H1 (cell line): ENCODE results near the gene MRPL17. TPM values are rescaled to one million over a fixed set of nuclear protein-coding genes. Genes with fewer than 3 reads are reported as not detected.

Experiments used
- CTCF ChIA-PET: fragments of 300-600 bp; sonication (Branson Sonifier 250); formaldehyde crosslinking; loops from one replicate; lab custom pipeline; 2021; ENCODE audit not compliant: partially characterized antibody; lab: Charles Lee
- POLR2A ChIA-PET: fragments of 300-600 bp; sonication (Branson Sonifier 250); formaldehyde crosslinking; loops from one replicate; lab custom pipeline; 2021; ENCODE audit warnings: inconsistent platforms; ENCODE audit not compliant: partially characterized antibody; lab: Charles Lee
- DNase-seq, 2 experiments: peaks; one replicate each; pipeline versions ENCODE4 v3.0.0 to v3.0.0-alpha.2; 2010 to 2022; ENCODE audit warnings: low spot score in 2 of 2, low read depth in 1 of 2, mixed read lengths in 1 of 2
- FAIRE-seq: peaks from 2 replicates; lab custom pipeline; 2011; peaks lifted over from hg19 to GRCh38; lab: Jason Lieb, UNC
- H2AFZ ChIP-seq: 2 replicates; pipeline ENCODE4 v1.8.1; 2012; ENCODE audit warnings: low read length, inconsistent platforms
- H2AK5ac ChIP-seq: 2 replicates; pipeline ENCODE4 v1.6.1; 2013; ENCODE audit warnings: low read depth, low read length
- H2BK120ac ChIP-seq: replicated peaks from 2 replicates; pipeline ENCODE3; 2013; ENCODE audit warnings: low read depth, low read length, inconsistent platforms
- H2BK12ac ChIP-seq: 2 replicates; pipeline ENCODE4 v1.6.1; 2013; ENCODE audit warnings: low read depth, low read length
- H2BK15ac ChIP-seq: 2 replicates; pipeline ENCODE4 v1.6.1; 2013; ENCODE audit warnings: low read length
- H2BK20ac ChIP-seq: 2 replicates; pipeline ENCODE4 v1.6.1; 2013; ENCODE audit warnings: low read length
- H2BK5ac ChIP-seq: 2 replicates; pipeline ENCODE4 v1.6.1; 2013; ENCODE audit warnings: low read depth, low read length
- H3K14ac ChIP-seq: 2 replicates; pipeline ENCODE4 v1.6.1; 2013; ENCODE audit warnings: inconsistent platforms; ENCODE audit not compliant: insufficient read length
- H3K18ac ChIP-seq: 2 replicates; pipeline ENCODE4 v1.6.1; 2013; ENCODE audit warnings: low read length; ENCODE audit errors: extremely low read depth
- H3K23ac ChIP-seq: 2 replicates; pipeline ENCODE4 v1.6.1; 2013; ENCODE audit warnings: inconsistent platforms; ENCODE audit not compliant: insufficient read length
- H3K23me2 ChIP-seq: 2 replicates; pipeline ENCODE4 v1.6.1; 2013; ENCODE audit warnings: low read depth, low read length
- H3K27ac ChIP-seq: 2 replicates; pipeline ENCODE4 v1.6.1; 2011; ENCODE audit warnings: low read depth, low read length, inconsistent platforms
- H3K27me3 ChIP-seq, 4 experiments: replicated peaks in 1 of 4; 1 replicate in 1 of 4; 2 replicates in 3 of 4; pipeline versions ENCODE4 v1.6.1 to v1.8.1; 2011 to 2013; ENCODE audit warnings: low read length in 3 of 4, mild to moderate bottlenecking in 3 of 4, inconsistent platforms in 2 of 4, mixed read lengths in 2 of 4, moderate library complexity in 1 of 4; ENCODE audit not compliant: control insufficient read depth in 3 of 4, insufficient read depth in 3 of 4; ENCODE audit errors: extremely low read depth in 1 of 4
- H3K36me3 ChIP-seq, 4 experiments: 2 replicates each; pipeline versions ENCODE4 v1.6.1 to v1.8.1; 2011 to 2013; ENCODE audit warnings: mild to moderate bottlenecking in 4 of 4, low read length in 3 of 4, moderate library complexity in 2 of 4, control low read depth in 1 of 4, inconsistent platforms in 1 of 4; ENCODE audit not compliant: insufficient read depth in 4 of 4, control insufficient read depth in 2 of 4
- H3K4ac ChIP-seq: replicated peaks from 2 replicates; pipeline ENCODE3; 2013; ENCODE audit warnings: low read length, low read depth, mixed read lengths, inconsistent platforms; ENCODE audit not compliant: insufficient read length
- H3K4me1 ChIP-seq, 4 experiments: replicated peaks in 1 of 4; 1 replicate in 1 of 4; 2 replicates in 3 of 4; pipeline versions ENCODE4 v1.6.1 to v1.8.1; 2011 to 2013; ENCODE audit warnings: low read length in 3 of 4, inconsistent platforms in 2 of 4, mixed read lengths in 1 of 4; ENCODE audit not compliant: insufficient read depth in 4 of 4, control insufficient read depth in 3 of 4
- H3K4me2 ChIP-seq, 2 experiments: 2 replicates each; pipeline versions ENCODE4 v1.6.1 to v1.8.1; 2011 to 2013; ENCODE audit warnings: low read depth in 2 of 2, low read length in 2 of 2, control low read depth in 1 of 2, inconsistent platforms in 1 of 2, mild to moderate bottlenecking in 1 of 2; ENCODE audit not compliant: insufficient read depth in 1 of 2
- H3K4me3 ChIP-seq, 4 experiments: fragments of 200-600, 300-600 bp in 1 of 4; sonication (generic), shearing (Covaris generic), sonication (Bioruptor Twin) in 1 of 4; 2 replicates each; pipeline versions ENCODE4 v1.5.1 to v1.8.1; 2011 to 2016; ENCODE audit warnings: low read length in 4 of 4, low read depth in 3 of 4, control low read depth in 2 of 4, inconsistent platforms in 2 of 4, mild to moderate bottlenecking in 2 of 4, mixed read lengths in 1 of 4, moderate library complexity in 1 of 4; ENCODE audit not compliant: insufficient read depth in 2 of 4; ENCODE audit errors: extremely low read depth in 1 of 4
- H3K56ac ChIP-seq: replicated peaks from 2 replicates; pipeline ENCODE3; 2013; ENCODE audit warnings: low read depth, mild to moderate bottlenecking, mixed read lengths, low read length, inconsistent platforms; ENCODE audit not compliant: insufficient read length
- H3K79me1 ChIP-seq: 2 replicates; pipeline ENCODE4 v1.6.1; 2013; ENCODE audit warnings: low read depth, low read length, control low read depth
- H3K79me2 ChIP-seq, 2 experiments: 2 replicates each; pipeline versions ENCODE4 v1.6.1 to v1.8.1; 2012 to 2013; ENCODE audit warnings: low read length in 2 of 2, mild to moderate bottlenecking in 2 of 2, inconsistent platforms in 1 of 2; ENCODE audit not compliant: insufficient read depth in 2 of 2, control insufficient read depth in 1 of 2
- H3K9ac ChIP-seq, 4 experiments: replicated peaks in 1 of 4; 1 replicate in 1 of 4; 2 replicates in 3 of 4; pipeline versions ENCODE4 v1.6.1 to v1.8.1; 2011 to 2013; ENCODE audit warnings: low read depth in 3 of 4, low read length in 3 of 4, control low read depth in 2 of 4, mild to moderate bottlenecking in 2 of 4, moderate library complexity in 2 of 4, inconsistent platforms in 1 of 4; ENCODE audit errors: extremely low read depth in 1 of 4
- H3K9me3 ChIP-seq, 2 experiments: 2 replicates each; pipeline versions ENCODE4 v1.6.1 to v1.8.1; 2012 to 2013; ENCODE audit warnings: mild to moderate bottlenecking in 2 of 2, moderate library complexity in 2 of 2, control low read depth in 1 of 2, inconsistent platforms in 1 of 2, low read depth in 1 of 2, low read length in 1 of 2, mixed read lengths in 1 of 2; ENCODE audit not compliant: insufficient read depth in 2 of 2
- H4K20me1 ChIP-seq, 2 experiments: replicated peaks in 1 of 2; 2 replicates each; pipeline versions ENCODE3 to v1.8.1; 2011 to 2013; ENCODE audit warnings: inconsistent platforms in 2 of 2, low read length in 2 of 2, mild to moderate bottlenecking in 1 of 2; ENCODE audit not compliant: insufficient read depth in 2 of 2, control insufficient read depth in 1 of 2
- H4K5ac ChIP-seq: 2 replicates; pipeline ENCODE4 v1.6.1; 2013; ENCODE audit warnings: low read length, low read depth, mixed read lengths, inconsistent platforms; ENCODE audit not compliant: insufficient read length
- H4K8ac ChIP-seq: 2 replicates; pipeline ENCODE4 v1.8.0; 2013; ENCODE audit warnings: mild to moderate bottlenecking, moderate library complexity, low read length, inconsistent platforms; ENCODE audit not compliant: insufficient read depth; ENCODE audit errors: extremely low read depth
- H4K91ac ChIP-seq: replicated peaks from 2 replicates; pipeline ENCODE3; 2013; ENCODE audit warnings: low read length, mixed read lengths, inconsistent platforms; ENCODE audit not compliant: insufficient read length
- CHD1 ChIP-seq: IDR thresholded peaks from 2 replicates; pipeline ENCODE4 v1.6.1; 2012; ENCODE audit warnings: low read depth, low read length, improper control_type of control experiment
- EP300 ChIP-seq, 2 experiments: IDR thresholded peaks; 1 replicate in 1 of 2; 2 replicates in 1 of 2; pipeline ENCODE4 v1.6.1; 2011 to 2012; ENCODE audit warnings: low read depth in 2 of 2, low read length in 2 of 2, mild to moderate bottlenecking in 2 of 2, borderline replicate concordance in 1 of 2, inconsistent platforms in 1 of 2, moderate library complexity in 1 of 2
- FOSL1 ChIP-seq: IDR thresholded peaks from 2 replicates; pipeline ENCODE4 v1.6.1; 2011; ENCODE audit warnings: mild to moderate bottlenecking, low read depth, low read length, moderate library complexity; ENCODE audit not compliant: insufficient read depth
- GABPA ChIP-seq: IDR thresholded peaks from 2 replicates; pipeline ENCODE4 v1.6.1; 2011; ENCODE audit warnings: mild to moderate bottlenecking, low read length, moderate library complexity, borderline replicate concordance; ENCODE audit not compliant: insufficient read depth
- JUND ChIP-seq: IDR thresholded peaks from 2 replicates; pipeline ENCODE4 v1.6.1; 2011; ENCODE audit warnings: mild to moderate bottlenecking, improper control_type of control experiment, low read length
- POLR2AphosphoS5 ChIP-seq: IDR thresholded peaks from 2 replicates; pipeline ENCODE4 v1.6.1; 2011; ENCODE audit warnings: low read depth, low read length
- SAP30 ChIP-seq: fragments of 300-600 bp; sonication (generic); IDR thresholded peaks from 2 replicates; pipeline ENCODE4 v1.7.1; 2012; ENCODE audit warnings: low read length, moderate library complexity, mild to moderate bottlenecking, inconsistent platforms; ENCODE audit not compliant: insufficient read depth, insufficient replicate concordance
- SIRT6 ChIP-seq: IDR thresholded peaks from one replicate; pipeline ENCODE4 v1.7.1; 2012; ENCODE audit warnings: low read length, inconsistent platforms
- SUZ12 ChIP-seq: fragments of 200-600 bp; sonication (generic); IDR thresholded peaks from 2 replicates; pipeline ENCODE4 v1.6.1; 2012; ENCODE audit warnings: mild to moderate bottlenecking, inconsistent platforms, low read length, moderate library complexity, mixed read lengths
- YY1 ChIP-seq: IDR thresholded peaks from 2 replicates; pipeline ENCODE4 v1.6.1; 2011; ENCODE audit warnings: low read depth, mild to moderate bottlenecking, low read length
- WGBS, 2 experiments: shearing (Covaris generic) in 1 of 2; methylation state at CpG; one replicate each; pipeline versions ENCODE4 v1.1.6 to v1.1.7; 2013 to 2015; ENCODE audit warnings: low lambda C conversion rate in 2 of 2, mixed read lengths in 2 of 2, inconsistent platforms in 1 of 2, low coverage in 1 of 2, missing lambda C conversion rate in 1 of 2; ENCODE audit not compliant: insufficient replicate concordance in 2 of 2, insufficient coverage in 1 of 2, insufficient read length in 1 of 2; ENCODE audit errors: extremely low coverage in 1 of 2, missing lambda C conversion rate in 1 of 2; 5-methylcytosine and 5-hydroxymethylcytosine counted together
- polyA plus RNA-seq, 7 experiments: library from polyadenylated mRNA; depleted of rRNA in 3 of 7; stranded (reverse) in 5 of 7; unstranded in 2 of 7; fragments of >200 nt in 5 of 7; fragments of 200-250 nt in 2 of 7; gene quantifications; 1 replicate in 5 of 7; 2 replicates in 1 of 7; 4 replicates in 1 of 7; pipeline versions ENCODE4 v1.2.1 to v1.2.3, GENCODE V29; 2011 to 2013; ENCODE audit warnings: missing spikeins in 2 of 7, mixed read lengths in 2 of 7
- total RNA-seq: library from RNA; stranded (reverse); fragmentation: NEBNext Ultra II Directional; extraction: Animal tissue kit (Norgen Biotek cat#: 25700); gene quantifications from 2 replicates; pipeline ENCODE4 v1.2.1, GENCODE V29; 2021

The MRPL17 gene
- total and polyA plus RNA-seq, 2 of the 8 experiments (the other 6 are each of a cell fraction or from before 2014, with no cell fraction given), result 55.7 to 70.5 TPM

DNA sequence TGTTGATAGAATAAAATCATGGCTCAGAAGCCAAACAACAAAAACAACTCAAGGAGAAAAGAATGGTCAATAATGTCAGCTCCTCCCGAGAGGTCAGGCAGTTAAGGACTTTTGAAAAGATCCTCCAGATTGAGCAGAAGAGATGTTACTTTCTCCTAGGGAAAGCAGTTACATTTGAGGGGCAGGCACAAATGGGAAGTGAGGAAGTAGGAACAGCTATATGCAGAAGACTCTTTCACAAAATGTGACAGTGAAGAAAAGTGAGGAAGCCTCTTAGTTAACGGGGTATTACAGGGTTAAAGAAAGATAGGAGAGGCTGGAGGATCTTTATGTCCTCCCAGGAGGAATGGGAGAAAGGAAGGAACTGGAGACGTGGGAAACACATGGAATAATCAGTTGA is 31.0 kb downstream of the MRPL17 start:
- Histone ChIP-seq H3K9ac (no peak overlapping the region), H2BK5ac (no peak overlapping the region), H3K79me1 (no peaks in the 10 kb centered on the region), H4K5ac (no peak overlapping the region), H3K14ac (no peak overlapping the region), H2BK12ac (no peak overlapping the region), H2AFZ (no peak overlapping the region), H3K23me2 (peaks cover 9% of the 10 kb centered on the region), H3K23ac (no peak overlapping the region), H3K27me3 (peaks cover 0 to 30% (median 26%) of the 10 kb centered on the region in 4 experiments; a peak in 6 of 7 replicates), H2BK20ac (no peak overlapping the region), H2BK15ac (no peak overlapping the region), H3K4me2 (no peak overlapping the region), H4K20me1 (peaks cover 0 to 3% of the 10 kb centered on the region in 2 experiments), H4K91ac (no peak overlapping the region), H3K36me3 (no peaks in the 10 kb centered on the region), H3K4me1 (peaks cover 3 to 10% (median 7%) of the 10 kb centered on the region in 4 experiments; a peak in 5 of 7 replicates), H2BK120ac (no peak overlapping the region), H3K56ac (no peak overlapping the region), H3K27ac (no peak overlapping the region), H3K79me2 (no peaks in the 10 kb centered on the region), H2AK5ac (no peak overlapping the region), H3K18ac (no peak overlapping the region), H3K4me3 (no peak overlapping the region), H4K8ac (no peak overlapping the region), H3K9me3 (no peaks in the 10 kb centered on the region), H3K4ac (no peak overlapping the region)
- CTCF ChIA-PET, result interaction anchor here (1.0 to 2.6 kb wide), 4 partner anchors 16 to 273 kb away, joined by 3 to 9 read pairs (median 6); no protein-coding TSS in a partner anchor
- DNase-seq (peak in 1 of 2 experiments; percentile 3), FAIRE-seq (no peak)
- POLR2A ChIA-PET, result interaction anchor here (1.0 kb wide), 1 partner anchor 33 kb away, joined by 4 read pairs; the partner anchor contains the start of gene TPP1
- TF ChIP-seq FOSL1 (no peak), JUND (no peak), EP300 (IDR thresholded peaks at IDR 0.05; ENCODE audit: borderline replicate concordance in 1 of 2, low read depth in 2 of 2, low read length in 2 of 2) (no peak), POLR2AphosphoS5 (no peak), SIRT6 (no peak), GABPA (no peak), CHD1 (no peak), YY1 (no peak), SAP30 (no peak), SUZ12 (no peak)
- 66% methylated on average over 3 of the region's 3 CpGs; no CpG with 5 or more reads in 1 of the 2 experiments for WGBS, 2 experiments
